Activated CD8-positive, alpha-beta T cell treated with anti-CD3 and anti-CD28 coated beads for 36 hours (primary cell): ENCODE data around the gene UBE2J2. TPM values are rescaled to one million over a fixed set of nuclear protein-coding genes. Genes with fewer than 3 reads are reported as not detected.

Source experiments
- ATAC-seq: fragments of 200-7000 bp; cut with Tn5 transposase; one replicate; pipeline ENCODE4 v1.10.0; 2021; ENCODE audit warnings: mild to moderate bottlenecking, moderate library complexity
- CTCF ChIA-PET: fragments of 350-600 bp; sonication (Branson Sonifier 250); formaldehyde crosslinking; loops from one replicate; lab custom pipeline; 2021; ENCODE audit warnings: antibody characterized with exemption; lab: Charles Lee
- POLR2A ChIA-PET: fragments of 350-600 bp; sonication (Branson Sonifier 250); formaldehyde crosslinking; loops from one replicate; lab custom pipeline; 2021; ENCODE audit warnings: antibody characterized with exemption; lab: Charles Lee
- DNase-seq: peaks from one replicate; pipeline ENCODE4 v3.0.0-alpha.2; 2020
- H3K27ac Mint-ChIP-seq: one replicate; pipeline ENCODE4 v1.8.0; 2021; ENCODE audit warnings: mild to moderate bottlenecking, mixed read lengths
- H3K27me3 Mint-ChIP-seq: one replicate; pipeline ENCODE4 v1.8.0; 2021; ENCODE audit warnings: mixed read lengths
- H3K36me3 Mint-ChIP-seq: one replicate; pipeline ENCODE4 v1.8.0; 2021; ENCODE audit warnings: low read depth, mixed read lengths
- H3K4me1 Mint-ChIP-seq: one replicate; pipeline ENCODE4 v1.8.0; 2021; ENCODE audit warnings: low read depth, mixed read lengths
- H3K4me3 Mint-ChIP-seq: one replicate; pipeline ENCODE4 v1.8.0; 2021; ENCODE audit warnings: mild to moderate bottlenecking, moderate library complexity, mixed read lengths
- H3K9me3 Mint-ChIP-seq: one replicate; pipeline ENCODE4 v1.8.0; 2021; ENCODE audit warnings: mixed read lengths
- intact Hi-C: fragments of 100-400 bp; cut with micrococcal nuclease; formaldehyde crosslinking; loops from one replicate; pipeline ENCODE4 v1.10.0; 2022
- total RNA-seq, 2 experiments: library from RNA; stranded (reverse); gene quantifications; one replicate each; pipeline ENCODE4 v1.2.3, GENCODE V29; 2021
- TF ChIP-seq, protein P1 (sequence below): fragments of 200-600 bp; IDR thresholded peaks from one replicate; pipeline ENCODE4 v1.8.0; 2022; ENCODE audit warnings: antibody characterized with exemption, mild to moderate bottlenecking

Gene UBE2J2
- total RNA-seq, 2 experiments from 2014 or later, result 52.3 to 59.2 TPM

DNA sequence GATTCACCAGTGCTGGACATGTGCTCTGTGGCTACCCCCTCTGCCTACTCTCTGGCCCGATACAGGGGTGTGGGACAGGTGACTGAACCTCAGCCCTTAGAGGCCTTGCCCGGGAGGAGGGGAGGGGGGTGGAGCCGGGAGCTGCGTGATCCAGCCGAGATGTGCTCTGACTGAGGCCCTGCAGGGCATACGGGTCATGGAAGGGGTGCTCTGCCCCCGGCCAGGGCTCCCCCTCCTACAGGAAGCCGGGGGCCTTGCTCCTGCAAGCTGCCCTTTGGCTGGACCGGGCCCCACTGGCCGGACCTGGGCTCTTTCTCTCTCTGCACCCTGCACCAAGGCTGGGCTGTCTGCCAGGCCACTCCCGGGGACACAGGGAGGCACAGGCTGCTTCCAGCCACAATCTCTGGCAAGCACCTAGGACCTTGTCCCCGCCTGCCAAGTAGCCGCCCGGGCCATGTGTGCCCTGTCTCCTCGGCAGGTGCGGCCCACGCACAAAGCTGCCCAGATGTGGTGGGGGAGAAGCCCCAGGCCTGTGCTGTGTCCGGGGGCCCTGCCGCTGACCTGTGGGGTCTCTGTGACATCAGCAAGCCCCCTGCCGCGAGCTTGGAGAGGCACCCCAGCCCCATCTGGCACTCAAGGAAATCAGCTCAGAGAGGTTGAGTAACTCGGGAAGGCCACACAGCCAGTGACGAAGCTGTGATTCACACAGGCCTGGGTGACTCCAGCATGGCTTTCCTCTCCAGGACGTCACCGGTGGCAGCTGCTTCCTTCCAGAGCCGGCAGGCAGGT, 8.1 kb upstream of the UBE2J2 start:
- intact Hi-C loops, result no loop called here
- peak; percentile 40 for DNase-seq
- H3K4me3 Mint-ChIP-seq, result no peak overlapping the region

DNA sequence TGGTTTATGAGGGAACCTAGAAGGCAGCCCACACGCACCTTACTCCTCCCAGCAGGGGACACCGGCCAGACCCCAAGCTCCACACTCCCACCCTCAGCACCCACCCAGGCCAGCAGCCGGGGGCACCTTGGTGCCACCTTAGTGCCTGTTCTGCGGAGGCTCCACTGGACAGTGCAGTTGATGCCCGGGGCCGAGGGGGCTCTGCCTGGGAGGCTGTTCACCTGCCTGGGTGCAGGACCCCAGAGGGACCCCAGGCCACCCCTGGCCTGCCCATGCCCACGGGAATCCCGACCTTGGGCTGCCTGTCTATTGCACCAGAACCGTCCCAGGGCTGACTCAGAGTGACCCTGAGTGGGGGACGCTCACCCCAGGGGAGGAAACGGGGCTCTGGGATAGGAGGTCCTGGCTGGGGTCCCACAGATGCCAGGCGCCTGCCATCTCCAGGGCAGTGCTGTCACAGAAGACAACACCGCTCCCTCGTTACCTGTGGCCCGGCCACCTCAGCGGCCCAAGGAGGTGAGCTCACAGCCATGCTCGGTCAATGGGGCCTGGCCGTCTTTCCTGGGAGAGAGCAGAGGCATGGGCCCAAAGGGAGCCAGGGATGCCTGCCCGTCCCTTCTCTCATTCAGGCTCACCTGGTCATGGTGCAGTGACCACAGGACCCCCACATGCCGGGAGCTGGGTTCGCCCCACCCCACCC, 7.3 kb upstream of the UBE2J2 start:
- Mint-ChIP-seq H3K27me3 (no peaks in the 10 kb centered on the region), H3K27ac (no peak overlapping the region), H3K9me3 (no peaks in the 10 kb centered on the region), H3K36me3 (no peaks in the 10 kb centered on the region), H3K4me3 (no peak overlapping the region), H3K4me1 (peaks cover 2% of the 10 kb centered on the region)
- intact Hi-C loops, result no loop called here
- ATAC-seq, result no peak
- no peak for DNase-seq
- POLR2A ChIA-PET, result interaction anchor here (1.4 kb wide), 1 partner anchor 23 kb away, joined by 4 read pairs; no protein-coding TSS in a partner anchor
- CTCF ChIA-PET, result no interaction called here
- TF ChIP-seq, protein P1, sequence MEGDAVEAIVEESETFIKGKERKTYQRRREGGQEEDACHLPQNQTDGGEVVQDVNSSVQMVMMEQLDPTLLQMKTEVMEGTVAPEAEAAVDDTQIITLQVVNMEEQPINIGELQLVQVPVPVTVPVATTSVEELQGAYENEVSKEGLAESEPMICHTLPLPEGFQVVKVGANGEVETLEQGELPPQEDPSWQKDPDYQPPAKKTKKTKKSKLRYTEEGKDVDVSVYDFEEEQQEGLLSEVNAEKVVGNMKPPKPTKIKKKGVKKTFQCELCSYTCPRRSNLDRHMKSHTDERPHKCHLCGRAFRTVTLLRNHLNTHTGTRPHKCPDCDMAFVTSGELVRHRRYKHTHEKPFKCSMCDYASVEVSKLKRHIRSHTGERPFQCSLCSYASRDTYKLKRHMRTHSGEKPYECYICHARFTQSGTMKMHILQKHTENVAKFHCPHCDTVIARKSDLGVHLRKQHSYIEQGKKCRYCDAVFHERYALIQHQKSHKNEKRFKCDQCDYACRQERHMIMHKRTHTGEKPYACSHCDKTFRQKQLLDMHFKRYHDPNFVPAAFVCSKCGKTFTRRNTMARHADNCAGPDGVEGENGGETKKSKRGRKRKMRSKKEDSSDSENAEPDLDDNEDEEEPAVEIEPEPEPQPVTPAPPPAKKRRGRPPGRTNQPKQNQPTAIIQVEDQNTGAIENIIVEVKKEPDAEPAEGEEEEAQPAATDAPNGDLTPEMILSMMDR, result no peak

More for the DNA sequence above, 8.1 kb upstream of the UBE2J2 start:
- Mint-ChIP-seq H3K27ac (no peak overlapping the region), H3K4me1 (peaks cover 2% of the 10 kb centered on the region), H3K9me3 (no peaks in the 10 kb centered on the region), H3K36me3 (no peaks in the 10 kb centered on the region), H3K27me3 (no peaks in the 10 kb centered on the region)
- peak; percentile 52 for ATAC-seq
- CTCF ChIA-PET, result no interaction called here
- TF ChIP-seq, protein P1, result no peak
- POLR2A ChIA-PET, result interaction anchor here (1.4 kb wide), 1 partner anchor 24 kb away, joined by 4 read pairs; no protein-coding TSS in a partner anchor

DNA sequence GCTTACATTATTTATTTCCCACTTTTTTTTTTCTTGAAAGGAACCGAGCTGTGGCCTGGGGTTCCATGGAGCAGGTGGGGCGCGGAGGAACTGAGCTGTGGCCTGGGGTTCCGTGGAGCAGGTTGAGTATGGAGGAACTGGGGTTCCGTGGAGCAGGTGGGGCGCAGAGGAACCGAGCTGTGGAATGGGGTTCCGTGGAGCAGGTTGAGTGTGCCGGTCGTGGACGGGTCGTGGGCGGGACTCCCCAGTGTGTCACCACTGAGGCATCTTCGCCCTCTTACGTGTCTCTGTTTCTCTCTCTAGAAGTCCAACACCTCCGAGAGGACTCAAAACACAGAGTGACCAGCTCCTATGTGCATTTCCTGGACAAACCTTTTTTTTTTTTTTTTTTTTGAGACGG, 5.4 kb upstream of the UBE2J2 start:
- H3K4me1 Mint-ChIP-seq, result peaks cover 7% of the 10 kb centered on the region
- H3K36me3 Mint-ChIP-seq, result no peaks in the 10 kb centered on the region
- H3K27ac Mint-ChIP-seq, result no peak overlapping the region
- no peak for ATAC-seq
- CTCF ChIA-PET, result interaction anchor here (1.1 to 1.2 kb wide), 2 partner anchors 11 to 157 kb away, joined by 3 read pairs; no protein-coding TSS in a partner anchor
- H3K4me3 Mint-ChIP-seq, result no peak overlapping the region
- POLR2A ChIA-PET, result no interaction called here
- intact Hi-C loops, result no loop called here
- no peaks in the 10 kb centered on the region for H3K9me3 Mint-ChIP-seq
- TF ChIP-seq, protein P1, result no peak
- H3K27me3 Mint-ChIP-seq, result no peaks in the 10 kb centered on the region
- DNase-seq, result no peak

DNA sequence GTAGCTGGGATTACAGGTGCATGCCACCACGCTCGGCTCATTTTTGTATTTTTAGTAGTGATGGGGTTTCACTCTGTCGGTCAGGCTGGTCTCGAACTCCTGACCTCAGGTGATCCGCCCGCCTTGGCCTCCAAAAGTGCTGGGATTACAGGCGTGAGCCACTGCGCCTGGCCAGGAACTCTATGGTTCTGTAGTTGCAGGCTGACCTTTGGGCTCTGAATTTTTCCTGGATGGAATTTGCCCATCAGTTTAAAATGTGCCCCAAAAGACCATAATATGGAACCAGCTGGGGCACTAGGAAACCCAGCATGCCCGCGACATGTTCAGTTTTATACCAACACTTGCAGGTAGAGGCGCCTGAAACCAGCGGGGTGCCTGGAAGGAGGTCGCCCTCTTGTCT, 5.0 kb upstream of the UBE2J2 start:
- TF ChIP-seq, protein P1, result no peak
- ATAC-seq (no peak), DNase-seq (no peak)
- peaks cover 7% of the 10 kb centered on the region for H3K4me1 Mint-ChIP-seq
- intact Hi-C loops, result no loop called here
- POLR2A ChIA-PET, result no interaction called here
- no peak overlapping the region for H3K27ac Mint-ChIP-seq
- CTCF ChIA-PET, result interaction anchor here (0.7 to 1.1 kb wide), 2 partner anchors 12 to 13 kb away, joined by 3 read pairs; no protein-coding TSS in a partner anchor
- no peaks in the 10 kb centered on the region for H3K27me3 Mint-ChIP-seq
- H3K36me3 Mint-ChIP-seq, result no peaks in the 10 kb centered on the region
- no peak overlapping the region for H3K4me3 Mint-ChIP-seq
- H3K9me3 Mint-ChIP-seq, result no peaks in the 10 kb centered on the region

DNA sequence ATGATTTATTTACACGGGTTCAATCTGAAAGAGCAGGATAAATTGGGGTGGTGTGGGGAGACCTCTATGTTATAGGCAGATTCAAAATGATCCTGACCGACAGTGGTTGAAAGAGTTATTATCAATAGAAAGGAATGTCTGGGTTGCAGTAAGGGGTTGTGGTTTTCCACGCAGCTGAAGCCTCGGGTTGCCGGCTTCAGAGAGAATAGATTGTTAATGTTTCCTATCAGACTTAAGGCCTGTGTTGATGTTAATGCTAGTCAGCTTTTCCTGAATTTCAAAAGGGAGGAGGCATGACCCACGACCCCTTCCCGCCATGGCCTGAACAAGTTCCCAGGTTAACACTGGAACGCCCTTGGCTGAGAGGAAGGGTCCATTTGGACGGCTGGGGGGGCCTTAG, 2.2 kb upstream of the UBE2J2 start:
- DNase-seq, result no peak
- no peaks in the 10 kb centered on the region for H3K27me3 Mint-ChIP-seq
- TF ChIP-seq, protein P1, result no peak
- intact Hi-C loops, result no loop called here
- peak overlapping the region; percentile 11 for H3K4me3 Mint-ChIP-seq
- no peak for ATAC-seq
- CTCF ChIA-PET, result no interaction called here
- peaks cover 24% of the 10 kb centered on the region for H3K4me1 Mint-ChIP-seq
- no peak overlapping the region for H3K27ac Mint-ChIP-seq
- H3K36me3 Mint-ChIP-seq, result peaks cover 18% of the 10 kb centered on the region
- POLR2A ChIA-PET, result interaction anchor here (1.0 to 1.4 kb wide), 2 partner anchors 9 to 11 kb away, joined by 3 read pairs; no protein-coding TSS in a partner anchor
- no peaks in the 10 kb centered on the region for H3K9me3 Mint-ChIP-seq
